Stimulated activated CD4-positive, alpha-beta T cell treated with anti-CD3 and anti-CD28 coated beads, Interleukin-4, amount 100 ng/mL, for 24 hours (primary cell): ENCODE measurements around the gene CLDND2.
"Not testable (repeated sequence)": the region's sequence is repeated elsewhere in the genome, so short reads cannot be mapped to it uniquely, and the experiment has no call there.

ENCODE experiments used
- DNase-seq: peaks from one replicate; pipeline ENCODE4 v3.0.0-alpha.2; 2020

The CLDND2 gene, protein sequence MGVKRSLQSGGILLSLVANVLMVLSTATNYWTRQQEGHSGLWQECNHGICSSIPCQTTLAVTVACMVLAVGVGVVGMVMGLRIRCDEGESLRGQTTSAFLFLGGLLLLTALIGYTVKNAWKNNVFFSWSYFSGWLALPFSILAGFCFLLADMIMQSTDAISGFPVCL

DNA sequence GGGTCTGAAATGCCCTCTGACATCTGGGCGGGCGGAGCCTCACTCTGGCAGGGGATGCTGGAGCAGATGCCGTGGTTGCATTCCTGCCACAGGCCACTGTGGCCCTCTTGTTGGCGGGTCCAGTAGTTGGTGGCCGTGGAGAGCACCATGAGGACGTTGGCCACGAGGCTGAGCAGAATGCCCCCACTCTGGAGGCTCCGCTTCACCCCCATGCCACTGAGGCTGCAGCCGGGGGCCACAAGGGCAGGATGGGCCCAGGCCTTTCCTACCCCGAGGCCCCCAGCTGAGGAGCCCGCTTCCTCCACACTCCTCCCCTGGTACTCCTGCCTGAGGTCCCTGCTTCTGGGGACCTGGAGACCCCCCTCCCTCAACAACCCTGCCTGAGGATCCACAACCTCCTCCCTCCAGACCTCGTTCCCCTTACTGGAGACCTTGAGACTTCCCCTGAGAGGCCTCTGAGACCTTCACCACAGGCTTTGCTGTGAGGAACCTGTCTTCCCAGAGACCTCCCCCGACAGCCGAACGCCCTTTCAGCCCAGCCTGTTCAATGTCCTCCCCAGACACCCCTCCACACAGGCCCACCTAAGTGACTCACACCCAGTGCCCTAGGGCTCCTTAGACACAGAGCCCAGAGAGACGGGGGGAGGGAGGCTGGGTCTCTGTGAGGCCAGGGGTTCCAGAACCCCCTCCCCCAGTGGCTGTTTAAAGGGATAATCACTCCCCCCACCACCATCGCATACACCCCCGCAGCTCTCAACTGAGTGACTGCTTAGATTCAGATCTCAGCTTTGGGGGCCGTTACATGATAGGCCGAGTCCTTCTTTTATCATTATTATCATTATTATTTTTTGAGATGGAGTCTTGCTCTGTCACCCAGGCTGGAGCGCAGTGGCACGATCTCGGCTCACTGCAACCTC lies at the start of gene CLDND2:
CLDND2 (minus strand) TSS at position 638 of the 917 bp plus-strand sequence; CDS start at position 212, 426 bp downstream.
- peak; percentile 19 for DNase-seq

DNA sequence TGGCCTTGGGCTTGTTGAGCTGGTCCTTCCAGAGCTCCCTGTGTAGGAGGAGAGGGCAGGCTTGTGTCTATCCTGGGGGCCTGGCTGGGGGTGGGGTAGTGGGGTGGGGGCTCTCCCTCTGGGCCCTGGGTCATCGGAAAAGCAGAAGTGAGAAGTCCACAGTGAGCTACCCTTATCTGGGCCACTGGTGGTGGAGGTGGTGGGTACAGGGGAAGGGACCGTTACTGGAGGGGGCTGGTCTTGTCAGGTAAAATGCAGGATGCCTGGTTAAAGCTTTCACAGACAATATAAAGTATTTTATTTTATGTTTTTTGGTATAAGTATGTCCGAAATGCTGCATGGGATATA lies 49.0 kb upstream of the CLDND2 start:
- DNase-seq: no peak

DNA sequence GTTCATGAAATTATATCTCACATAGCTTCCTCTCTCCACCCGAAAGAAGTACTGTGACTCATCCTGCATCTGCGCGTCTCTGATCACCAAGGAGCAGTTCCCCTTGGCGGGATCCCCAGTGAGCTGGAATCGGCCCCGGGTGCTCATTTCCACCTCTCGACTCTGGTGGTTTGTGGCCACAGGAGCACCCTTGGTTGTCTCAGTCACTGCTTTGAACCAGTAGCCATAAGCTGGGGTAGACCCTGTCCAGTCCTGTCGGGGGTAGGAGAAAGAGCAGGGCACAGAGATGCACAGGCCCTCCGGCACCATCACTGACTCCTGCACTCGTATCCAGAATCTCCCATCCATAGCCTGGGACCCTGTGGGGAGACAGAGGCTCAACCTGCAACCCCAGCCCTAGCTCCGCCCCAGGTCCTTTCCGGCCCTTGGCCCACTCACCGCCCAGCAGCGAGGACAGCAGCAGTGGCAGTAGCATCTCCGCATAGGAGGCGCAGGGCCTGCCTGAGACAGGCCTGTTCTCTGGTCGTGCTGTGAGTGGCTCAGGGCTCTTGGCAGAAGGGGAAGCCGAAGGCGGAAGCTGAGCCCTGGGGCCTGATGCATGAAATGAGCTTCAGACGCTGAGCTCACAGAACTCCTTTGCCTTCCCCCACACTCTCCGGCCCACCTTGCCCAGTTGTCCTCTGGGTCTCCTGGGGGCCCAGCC lies 48.5 kb upstream of the CLDND2 start, which contains the start of gene SIGLEC10:
SIGLEC10 (minus strand) TSS at position 536 of the 703 bp plus-strand sequence; CDS start at position 475, 61 bp downstream.
- DNase-seq: peak; percentile 39

DNA sequence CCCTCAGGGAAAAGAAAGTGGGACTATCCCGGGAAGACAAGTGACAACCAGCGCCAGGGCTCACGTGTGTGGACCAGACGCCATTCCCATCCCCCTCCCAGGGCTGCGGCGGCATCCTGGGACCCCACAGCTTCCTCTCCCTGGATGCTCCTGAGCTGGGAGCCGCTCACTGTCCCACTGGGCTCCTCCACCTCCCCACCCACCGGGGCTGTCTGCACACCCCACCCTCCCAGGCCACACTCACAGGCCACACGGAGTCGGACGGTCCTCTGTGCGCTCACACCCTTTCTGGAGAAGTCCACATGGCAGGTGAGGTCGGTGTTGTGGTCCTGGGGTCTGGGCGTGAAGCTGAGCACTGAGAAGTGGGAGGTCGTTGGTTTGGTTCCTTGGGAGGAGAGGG lies 47.6 kb upstream of the CLDND2 start:
- not testable (repeated sequence) for DNase-seq

DNA sequence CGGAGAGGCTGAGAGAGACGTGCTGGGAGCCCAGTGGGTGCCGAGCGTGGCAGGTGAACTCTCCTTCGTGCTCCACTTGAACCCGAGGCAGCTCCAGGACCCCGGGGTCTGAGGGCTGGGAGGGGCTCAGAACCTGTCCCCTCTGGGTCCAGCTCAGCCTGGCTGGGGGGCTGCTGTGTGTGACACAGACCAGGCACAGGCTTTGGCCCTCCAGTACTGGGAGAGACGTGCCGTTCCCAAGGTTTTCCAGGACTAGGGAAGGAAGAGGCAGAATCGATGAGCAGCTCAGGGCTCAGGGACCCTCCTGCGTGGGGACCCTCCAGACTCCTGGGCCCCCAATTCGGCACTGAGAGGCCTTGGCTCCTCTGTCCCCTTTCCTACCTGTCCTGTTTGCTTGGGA lies 46.4 kb upstream of the CLDND2 start:
- no peak for DNase-seq

GRCh38 chr19:51410950-51411748 lies 42.3 kb upstream of the CLDND2 start:
- no peak for DNase-seq

DNA sequence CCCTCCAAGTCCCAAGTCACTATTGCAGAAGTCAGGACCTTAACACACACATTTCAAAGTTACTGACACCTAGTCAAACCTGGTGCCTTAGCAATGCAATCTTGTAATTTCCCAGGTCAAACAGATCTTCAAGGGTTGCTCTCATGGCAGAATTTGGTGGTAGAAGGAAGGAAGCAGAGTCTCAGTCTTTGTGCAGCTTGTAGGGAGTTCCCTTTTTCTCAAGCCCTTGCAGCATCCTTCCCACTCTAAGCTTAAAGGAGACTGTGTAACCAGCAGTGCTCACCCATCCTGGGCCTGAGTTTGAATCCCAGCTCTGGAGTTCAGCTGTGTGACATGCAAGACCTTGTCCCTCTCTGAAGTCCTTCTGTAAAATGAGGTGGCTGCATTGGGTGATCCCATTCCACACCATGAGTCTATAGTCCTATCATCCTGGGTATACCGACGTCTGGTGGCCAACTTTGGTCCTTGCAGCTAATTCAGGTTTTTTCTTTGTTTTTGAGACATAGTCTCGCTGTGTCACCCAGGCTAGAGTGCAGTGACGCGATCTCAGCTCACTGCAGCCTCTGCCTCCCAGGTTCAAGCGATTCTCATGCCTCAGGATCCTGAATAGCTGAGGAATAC lies 38.8 kb upstream of the CLDND2 start:
- peak; percentile 39 for DNase-seq

DNA sequence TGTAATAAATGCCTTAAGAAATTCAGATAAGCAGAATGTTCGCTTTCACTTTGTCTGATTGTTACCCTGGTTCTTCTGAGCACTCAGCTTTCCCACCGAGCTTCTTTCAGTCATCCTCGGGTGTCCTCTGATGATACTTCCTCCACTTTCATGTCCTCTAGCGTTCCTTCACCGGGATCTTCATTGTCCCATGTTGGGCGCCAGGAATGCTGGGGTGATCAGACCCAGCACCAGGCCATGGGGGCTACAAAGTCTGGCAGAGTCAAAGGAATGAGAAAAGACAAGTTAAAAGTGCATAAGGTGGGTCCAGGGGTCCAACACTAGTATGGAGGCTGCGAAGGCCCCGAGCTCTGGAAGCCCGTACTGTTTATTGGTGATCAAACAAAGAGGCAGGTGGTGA lies 33.3 kb upstream of the CLDND2 start:
- DNase-seq: no peak

GRCh38 chr19:51399936-51400335 lies 31.1 kb upstream of the CLDND2 start:
- DNase-seq: not testable (repeated sequence)

- no peak for DNase-seq
These were observed 30.4 kb upstream of the CLDND2 start for GRCh38 chr19:51399231-51399630.

GRCh38 chr19:51398096-51398704 lies 29.4 kb upstream of the CLDND2 start:
- no peak for DNase-seq

DNA sequence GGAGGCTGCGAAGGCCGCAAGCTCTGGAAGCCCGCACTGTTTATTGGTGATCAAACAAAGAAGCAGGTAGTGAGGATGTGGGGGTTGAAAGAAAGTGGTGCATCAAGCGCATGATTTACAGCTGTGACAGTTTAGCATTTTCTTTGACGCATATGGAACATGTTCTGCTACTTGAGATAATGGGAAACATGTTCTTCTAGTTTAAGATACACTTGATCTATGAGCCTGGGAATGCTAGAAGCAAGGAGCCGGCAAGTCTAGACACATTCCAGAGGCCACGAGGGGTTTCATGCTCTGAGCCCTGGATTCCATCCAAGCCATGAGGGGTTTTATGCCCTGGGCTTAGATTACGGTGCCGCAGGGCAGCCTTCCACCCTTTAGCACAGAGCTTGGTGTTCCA lies 28.6 kb upstream of the CLDND2 start:
- not testable (repeated sequence) for DNase-seq

DNA sequence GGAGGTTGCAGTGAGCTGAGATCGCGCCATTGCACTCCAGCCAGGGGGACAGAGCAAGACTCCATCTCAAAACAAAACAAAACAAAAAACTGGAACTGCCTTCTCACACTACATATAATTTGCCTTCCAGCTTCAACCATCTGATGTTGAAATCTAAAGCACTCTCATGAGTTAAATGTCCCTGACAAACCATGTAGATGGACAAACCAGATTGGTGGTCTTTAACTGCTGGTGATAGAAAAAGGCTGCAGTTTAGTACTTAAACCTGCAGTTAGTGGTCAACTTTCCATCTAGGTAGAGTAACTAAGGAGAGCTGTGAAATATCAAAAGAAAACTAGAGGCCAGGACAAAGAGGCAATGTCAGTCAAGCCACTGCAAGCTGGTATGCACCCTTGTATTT lies 27.4 kb upstream of the CLDND2 start:
- DNase-seq: no peak

DNA sequence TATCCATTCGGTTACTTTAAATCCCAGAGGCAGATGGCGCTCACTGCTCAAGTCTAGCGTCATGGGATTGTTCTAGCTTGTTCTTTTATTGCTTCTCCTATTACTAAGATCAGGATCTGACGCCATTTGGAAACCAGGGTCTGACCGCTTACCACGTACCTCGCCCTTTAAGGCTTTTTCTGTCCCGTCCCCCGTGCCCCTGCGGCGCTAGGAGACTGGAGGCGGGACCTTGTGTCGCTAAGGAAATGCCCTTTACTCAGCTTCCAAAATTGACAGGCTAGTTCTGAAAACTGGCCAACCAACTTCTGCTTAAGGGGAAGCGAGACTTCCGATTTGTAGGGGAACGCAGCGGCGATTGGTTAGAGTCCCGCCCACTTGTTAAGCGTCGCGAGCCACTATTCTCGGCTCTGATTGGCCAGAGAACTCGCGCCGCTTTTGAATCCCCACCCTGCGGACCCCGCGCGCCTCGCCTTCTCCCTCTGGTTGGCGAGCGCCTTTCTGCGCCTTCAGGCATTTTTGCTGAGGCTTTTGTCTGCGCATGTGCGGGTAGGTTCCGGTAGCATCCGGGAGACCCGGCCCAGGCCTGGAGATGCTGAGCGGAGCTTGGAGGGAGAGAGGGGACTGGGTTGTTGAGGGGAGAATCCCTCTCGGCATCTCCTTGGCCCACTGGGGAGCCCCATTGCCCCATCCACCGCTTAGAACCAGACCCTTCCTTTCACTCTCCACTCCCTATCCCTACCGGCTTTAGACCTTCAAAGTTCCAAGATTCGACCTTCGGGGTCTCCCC lies 25.4 kb upstream of the CLDND2 start:
- peak; percentile 91 for DNase-seq

- DNase-seq: no peak
These were observed 23.9 kb upstream of the CLDND2 start for GRCh38 chr19:51392701-51393100.

DNA sequence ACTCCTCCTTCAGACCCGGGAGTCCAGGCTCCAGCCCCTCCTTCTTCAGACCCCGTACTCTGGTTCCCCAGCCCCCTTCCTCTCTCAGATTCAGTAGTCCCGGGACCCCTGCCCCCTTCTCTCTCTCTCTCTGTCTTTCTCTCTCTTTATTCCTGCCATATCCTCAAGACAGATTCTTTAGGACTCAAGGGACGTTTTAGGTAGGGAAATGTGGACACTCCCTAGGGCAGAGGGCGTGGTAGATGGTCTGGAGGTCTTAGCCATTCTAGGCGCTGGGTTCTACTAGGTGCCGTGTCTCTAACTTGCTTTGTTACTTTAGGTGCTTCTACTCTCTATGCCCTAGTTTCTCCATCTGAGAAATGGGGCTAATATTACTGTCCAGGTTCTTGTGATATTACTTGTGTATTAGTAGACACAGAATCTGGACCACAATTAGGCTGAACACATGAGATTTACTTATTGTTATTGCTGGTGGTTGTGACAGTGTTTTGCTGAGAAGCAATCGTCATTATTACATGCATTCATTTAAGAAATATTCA lies 22.3 kb upstream of the CLDND2 start:
- no peak for DNase-seq

GRCh38 chr19:51389143-51389542 lies 20.3 kb upstream of the CLDND2 start:
- DNase-seq: no peak

GRCh38 chr19:51387924-51388389 lies 19.2 kb upstream of the CLDND2 start, which contains the start of gene LIM2:
Gene LIM2, minus strand, starts transcription at chr19:51387974. Its CDS starts 531 bp downstream, at chr19:51387443.
- no peak for DNase-seq

DNA sequence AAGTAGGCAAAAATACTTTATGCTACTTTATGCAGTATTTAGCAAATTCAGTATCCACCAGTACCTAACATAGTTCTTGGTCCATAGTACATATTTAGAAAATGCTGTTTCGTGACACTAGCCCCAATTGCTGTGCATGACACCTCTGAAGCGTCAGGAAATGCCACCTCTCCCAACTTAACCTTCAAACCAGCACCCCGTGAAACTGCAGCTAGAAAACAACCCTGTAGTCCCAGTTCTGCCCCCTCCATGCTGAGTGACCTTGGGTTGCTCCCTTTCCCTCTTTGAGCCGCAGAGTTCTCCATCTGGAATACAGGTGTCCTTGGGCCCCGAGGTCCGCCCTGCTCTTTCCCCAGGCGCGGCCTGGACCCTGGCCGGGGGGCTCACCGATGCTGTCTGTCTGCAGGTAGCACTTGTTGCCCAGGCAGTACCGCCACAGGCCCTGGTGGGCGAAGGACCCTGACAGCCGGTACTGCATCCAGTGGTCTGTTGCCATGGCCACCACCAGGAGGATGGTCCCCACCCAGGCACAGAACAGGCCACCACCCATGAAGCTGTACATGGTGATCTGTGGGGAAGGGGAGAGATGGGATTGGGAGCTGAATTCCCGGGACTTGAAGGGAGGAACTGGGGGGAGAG lies 18.2 kb upstream of the CLDND2 start:
- DNase-seq: no peak

GRCh38 chr19:51382004-51382403 lies 13.2 kb upstream of the CLDND2 start:
- no peak for DNase-seq
